ENCODE results near the gene AKTIP.
"Not testable (repeated sequence)": the region's sequence is repeated elsewhere in the genome, so short reads cannot be mapped to it uniquely, and the experiment has no call there.

AKTIP gene

DNA sequence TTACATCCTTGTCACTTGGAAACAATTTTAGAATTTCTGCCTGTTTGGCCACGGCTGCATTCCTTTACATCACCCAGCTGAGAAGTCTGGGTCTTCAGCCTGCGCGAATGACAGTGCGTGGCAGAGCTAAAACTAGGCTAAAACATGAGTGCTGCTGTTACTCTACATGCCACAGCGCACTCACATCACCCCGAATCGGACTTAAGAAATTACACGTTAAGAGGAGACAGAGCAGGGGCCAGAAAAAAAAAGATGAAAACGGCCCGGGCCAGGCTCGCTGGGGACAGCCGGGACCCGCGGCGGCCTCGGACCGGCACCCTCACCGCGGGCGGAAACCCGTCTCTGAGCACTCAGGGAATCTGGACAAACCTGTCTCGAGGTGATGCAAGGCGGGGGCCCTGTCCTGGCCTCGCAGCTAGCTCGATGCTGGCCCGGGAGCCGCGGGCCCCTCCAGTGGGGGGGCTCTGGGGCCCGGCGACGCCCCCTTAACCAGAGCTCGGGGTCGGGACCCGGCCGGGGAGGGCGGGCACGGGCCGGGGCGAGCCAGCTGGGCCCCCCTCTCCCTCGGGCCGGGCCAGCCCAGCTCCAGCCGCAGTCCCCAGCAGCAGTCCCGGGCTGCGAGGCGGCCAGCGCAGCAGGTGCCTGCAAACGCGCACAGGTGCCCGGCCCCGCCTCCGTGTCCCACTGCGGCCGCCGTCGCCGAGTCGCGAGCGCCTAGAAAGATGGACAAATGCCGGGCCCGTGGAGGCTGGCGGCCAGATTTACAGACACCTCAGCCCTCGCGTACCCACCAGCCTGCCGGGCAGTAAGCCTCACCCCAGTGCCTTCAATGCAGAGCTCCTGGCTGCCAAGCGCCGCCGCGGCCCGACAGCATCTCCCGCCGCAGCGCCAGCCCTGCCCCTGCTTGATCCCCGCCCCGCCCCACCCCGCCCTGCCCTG lies at the start of gene AKTIP:
Gene AKTIP, minus strand, starts transcription at position 879 of the 939 bp plus-strand sequence. CDS start 2,950 bp downstream, outside the sequence.
- DNase-seq, result no peak

DNA sequence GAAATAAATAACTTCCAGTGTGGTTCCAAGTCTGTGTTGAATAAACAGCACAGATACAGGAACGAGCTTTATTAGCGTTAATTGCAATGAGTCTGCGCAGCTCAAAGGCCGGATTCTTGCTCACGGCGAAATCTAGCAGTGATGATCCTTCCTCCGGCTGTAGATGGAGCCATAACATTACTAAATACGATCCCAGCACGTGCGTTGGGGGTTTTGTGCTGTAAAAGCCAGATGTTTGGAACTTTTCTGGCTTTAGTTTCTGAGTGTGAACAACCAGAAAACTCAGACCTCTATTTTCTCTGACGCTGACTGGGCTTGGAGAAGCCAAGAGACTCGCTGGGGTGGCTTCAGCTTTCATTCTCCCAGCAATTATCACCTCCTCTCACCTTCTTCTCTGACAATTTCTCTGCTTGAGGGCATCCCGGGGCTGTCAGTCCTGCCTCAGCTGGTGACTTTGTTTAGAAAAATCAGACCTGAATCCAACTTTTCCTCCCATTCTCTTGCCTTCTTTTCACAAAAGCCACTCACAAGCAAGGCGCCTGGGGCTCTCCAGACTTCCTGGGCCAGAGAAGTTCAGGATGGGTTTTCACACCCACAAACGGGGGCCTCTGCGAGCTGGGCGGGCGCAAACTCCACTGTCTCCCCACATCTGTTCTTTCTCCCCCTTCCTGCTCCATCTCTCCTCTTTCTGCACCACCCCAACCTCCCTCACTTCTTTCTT lies 47.1 kb upstream of the AKTIP start:
- DNase-seq, result peak; percentile 85

DNA sequence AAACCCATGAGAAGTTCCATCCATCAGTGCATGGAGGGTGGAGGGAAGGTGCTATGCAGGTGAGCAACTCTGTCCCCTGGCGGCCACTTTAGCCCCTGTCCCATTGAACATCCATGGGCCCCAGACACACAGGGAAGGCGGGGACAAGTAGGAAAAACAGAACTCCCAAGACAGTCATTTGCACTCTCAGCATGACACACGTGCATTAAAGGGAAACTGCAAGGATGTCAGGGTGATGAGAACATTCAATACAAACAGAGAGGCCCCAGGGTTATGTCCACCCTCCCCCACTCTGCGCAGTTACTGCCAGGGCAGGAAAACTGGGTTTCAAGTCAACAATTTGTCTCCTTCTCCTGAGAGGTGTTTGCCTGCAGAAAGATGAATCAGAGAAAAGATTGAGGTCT lies 44.0 kb upstream of the AKTIP start:
- no peak for DNase-seq

DNA sequence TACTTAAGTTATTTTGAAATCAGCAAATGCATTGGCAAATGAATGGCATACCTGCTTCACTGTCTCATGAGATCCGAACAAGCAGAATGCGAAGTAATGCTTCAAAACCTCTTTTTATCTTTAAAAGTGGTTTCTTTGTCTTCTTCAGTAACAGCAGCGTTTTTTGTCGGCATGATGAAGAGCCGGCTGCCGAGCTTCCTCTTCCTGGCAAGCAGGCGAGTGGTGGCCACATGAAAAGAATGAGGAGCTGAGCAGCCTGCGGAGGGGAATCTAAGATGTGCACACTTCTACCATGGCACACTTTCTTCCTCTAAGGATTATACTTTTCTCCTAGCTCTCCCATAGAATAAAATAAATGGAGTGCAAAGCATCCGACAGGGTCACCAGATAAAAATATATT lies 42.4 kb upstream of the AKTIP start:
- no peak for DNase-seq

DNA sequence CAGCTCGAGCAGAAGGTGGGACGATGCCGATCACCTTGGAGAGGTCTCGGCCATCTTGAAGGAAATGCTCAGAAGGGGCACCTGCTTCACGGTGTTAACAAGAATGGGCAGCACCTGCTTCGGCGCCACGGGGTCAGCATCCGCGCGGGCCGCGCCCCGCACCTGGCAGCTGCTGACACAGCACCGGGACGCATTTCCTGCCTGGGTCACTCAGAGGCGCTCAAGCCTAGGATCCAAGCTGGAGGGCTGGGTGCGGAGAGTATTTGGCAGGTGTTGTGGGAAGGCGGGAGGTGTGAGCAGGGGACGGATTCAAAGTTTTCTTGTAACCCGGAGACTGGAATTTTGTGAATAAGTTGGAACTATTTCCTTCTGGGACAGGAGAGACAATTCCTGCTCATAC lies 39.3 kb upstream of the AKTIP start:
- DNase-seq, result no peak

DNA sequence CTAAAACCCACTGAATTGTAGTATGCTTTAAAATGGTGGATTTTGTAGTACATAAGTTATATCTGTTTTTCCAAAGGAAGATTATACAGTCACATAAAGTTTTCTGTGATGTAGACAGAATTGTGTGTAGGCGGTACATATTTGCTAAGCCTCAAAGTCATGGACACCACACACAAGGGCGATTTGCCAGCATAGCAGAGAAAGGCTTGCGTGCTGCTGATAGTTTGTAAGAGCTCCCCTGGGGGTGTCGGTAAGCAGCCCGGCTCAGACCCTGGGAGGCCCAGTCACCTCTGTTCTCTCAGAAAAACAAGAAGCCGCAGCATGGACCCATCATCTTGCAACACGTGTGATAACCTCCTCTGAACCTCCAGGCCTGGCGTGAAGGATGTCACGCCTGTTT lies 38.3 kb upstream of the AKTIP start:
- DNase-seq, result no peak

DNA sequence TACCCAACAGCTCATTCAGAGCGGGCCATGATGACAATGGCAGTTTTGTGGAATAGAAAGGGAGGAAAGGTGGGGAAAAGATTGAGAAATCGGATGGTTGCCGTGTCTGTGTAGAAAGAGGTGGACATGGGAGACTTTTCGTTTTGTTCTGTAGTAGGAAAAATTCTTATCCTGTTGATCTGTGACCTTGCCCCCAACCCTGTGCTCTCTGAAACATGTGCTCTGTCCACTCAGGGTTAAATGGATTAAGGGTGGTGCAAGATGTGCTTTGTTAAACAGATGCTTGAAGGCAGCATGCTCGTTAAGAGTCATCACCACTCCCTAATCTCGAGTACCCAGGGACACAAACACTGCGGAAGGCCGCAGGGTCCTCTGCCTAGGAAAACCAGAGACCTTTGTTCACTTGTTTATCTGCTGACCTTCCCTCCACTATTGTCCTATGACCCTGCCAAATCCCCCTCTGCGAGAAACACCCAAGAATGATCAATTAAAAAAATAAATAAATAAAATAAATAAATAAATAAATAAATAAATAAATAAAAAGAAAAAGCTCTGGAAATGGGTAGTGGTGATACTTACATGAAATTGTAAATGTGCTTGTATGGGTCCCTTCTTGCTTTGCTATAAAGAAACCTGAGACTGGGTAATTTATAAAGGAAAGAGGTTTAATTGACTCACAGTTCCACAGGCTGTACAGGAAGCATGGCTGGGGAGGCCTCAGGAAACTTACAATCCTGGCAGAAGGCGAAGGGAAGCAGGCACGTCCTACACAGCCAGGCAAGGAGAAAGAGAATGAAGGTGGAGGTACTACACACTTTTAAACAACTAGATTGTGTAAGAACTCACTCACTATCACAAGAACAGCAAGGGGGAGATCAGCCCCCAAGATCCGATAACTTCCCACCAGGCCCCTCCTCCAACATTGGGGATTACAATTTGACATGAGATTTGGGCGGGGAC lies 37.0 kb upstream of the AKTIP start:
- not testable (repeated sequence) for DNase-seq

DNA sequence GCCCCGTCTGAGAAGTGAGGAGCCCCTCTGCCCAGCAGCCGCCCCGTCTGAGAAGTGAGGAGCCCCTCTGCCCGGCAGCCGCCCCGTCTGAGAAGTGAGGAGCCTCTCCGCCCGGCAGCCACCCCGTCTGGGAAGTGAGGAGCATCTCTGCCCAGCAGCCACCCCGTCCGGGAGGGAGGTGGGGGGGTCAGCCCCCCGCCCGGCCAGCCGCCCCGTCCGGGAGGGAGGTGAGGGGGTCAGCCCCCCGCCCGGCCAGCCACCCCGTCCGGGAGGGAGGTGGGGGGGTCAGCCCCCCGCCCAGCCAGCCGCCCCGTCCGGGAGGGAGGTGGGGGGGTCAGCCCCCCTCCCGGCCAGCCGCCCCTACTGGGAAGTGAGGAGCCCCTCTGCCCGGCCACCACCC lies 36.3 kb upstream of the AKTIP start:
- not testable (repeated sequence) for DNase-seq

DNA sequence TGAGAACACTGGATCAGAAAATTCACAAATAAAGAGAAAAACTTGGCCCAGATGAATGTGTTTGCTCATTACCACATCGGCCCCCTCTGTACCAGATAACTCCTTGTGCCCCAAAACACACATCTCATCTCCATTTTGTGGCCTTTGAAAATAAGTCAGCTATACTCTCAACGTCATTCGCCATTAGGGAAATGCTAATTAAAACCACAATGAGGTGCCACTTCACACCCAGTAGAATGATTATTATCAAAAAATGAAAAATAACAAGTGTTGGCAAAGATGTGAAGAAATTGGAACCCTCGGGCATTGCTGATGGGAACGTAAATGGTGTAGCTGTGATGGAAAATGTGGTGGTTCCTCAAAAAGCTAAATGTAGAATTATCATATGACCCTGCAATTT lies 34.6 kb upstream of the AKTIP start:
- no peak for DNase-seq

DNA sequence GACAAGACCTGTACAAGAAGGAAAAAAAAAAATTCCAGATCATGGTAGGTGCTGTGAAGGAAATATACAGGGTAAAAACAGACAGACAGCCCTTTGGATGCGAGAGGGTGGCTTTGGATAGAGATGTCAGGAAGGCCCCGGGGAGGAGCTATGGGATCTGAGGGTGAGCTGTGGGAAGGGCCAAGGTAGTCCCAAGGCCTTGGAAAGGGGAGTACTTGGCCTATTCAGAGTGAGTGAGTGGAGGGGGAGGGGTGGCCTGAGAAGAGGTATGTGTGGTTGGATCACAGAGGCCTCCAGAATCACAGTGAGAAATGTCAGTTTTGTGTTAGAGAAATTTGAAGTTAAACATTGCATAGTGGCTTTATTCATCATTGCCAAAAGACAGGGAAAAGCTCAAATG lies 31.2 kb upstream of the AKTIP start:
- no peak for DNase-seq

DNA sequence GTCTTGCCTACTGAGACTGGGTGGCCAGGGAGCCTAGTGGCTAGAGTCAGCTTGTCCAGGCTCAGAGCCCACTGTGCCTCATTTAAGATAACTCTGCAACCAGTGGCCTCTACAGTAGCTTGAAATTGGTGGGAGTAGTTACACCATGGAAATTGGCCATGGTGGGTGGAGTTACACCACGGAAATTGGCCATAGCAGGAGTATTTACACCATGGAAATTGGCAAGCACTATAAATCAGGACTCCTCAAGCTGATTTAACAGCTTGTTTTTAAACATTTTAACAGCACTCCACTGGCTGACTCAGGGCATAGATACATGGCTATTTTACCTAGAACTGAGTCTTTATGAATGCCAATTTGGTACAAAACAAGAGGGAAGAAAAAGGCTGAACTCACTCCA lies 27.7 kb upstream of the AKTIP start:
- no peak for DNase-seq

DNA sequence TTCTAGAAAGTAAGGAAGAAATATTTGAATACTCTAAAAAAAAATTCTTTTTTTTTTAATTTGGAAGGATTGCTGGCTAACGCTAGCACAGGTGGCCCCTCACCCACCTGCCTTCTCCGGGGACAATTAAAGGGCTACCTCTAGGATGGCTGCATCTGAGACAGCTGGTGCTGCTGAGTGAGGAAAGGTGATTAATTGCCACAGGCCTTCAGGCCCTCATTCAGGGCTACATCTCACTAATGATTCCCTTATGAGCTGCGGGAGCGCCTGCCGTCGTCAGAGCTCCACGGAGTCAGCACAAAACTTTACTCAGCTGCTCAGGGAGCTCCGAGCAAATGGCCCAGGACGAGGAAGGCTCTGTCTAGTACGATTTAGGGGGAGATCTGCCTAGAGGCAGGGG lies 27.0 kb upstream of the AKTIP start:
- DNase-seq, result peak; percentile 85

DNA sequence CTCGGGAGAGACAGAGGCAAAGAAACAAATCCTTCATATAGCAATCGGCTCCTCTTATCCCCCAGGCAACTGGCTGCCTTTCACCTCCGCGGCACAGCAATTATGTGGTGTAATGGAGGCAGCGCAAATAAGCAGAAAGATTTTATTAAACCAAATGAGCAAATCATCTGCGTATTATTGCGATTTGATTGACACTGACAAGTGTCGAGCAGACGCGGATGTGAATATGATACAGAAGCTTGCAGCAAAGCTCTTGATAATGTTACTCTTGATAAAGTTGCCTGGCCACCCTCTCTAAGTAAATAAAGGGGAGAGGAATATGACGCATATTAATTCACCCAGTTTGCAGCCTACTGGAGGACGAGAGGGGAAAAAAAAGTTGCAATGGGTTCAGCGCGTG lies 26.5 kb upstream of the AKTIP start:
- peak; percentile 77 for DNase-seq

DNA sequence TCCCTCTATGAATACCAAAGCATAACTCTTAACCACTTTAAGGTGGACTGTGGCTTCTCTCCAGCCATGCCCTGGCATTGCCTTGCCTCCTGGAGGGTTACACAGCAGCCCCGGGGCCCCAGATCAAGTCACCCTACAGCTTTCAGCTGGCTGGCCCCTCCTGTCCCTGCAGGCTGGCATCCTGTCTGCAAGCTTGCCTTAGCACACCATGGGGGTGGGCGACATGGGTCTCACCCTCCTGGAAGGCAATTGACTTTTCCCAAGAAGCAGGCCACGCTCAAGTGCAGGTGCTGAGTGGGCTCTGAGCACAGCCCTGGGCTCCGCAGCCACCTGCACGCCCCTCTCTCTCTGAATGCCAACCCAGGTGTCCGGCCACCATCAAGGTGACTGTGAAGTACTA lies 25.8 kb upstream of the AKTIP start:
- no peak for DNase-seq

DNA sequence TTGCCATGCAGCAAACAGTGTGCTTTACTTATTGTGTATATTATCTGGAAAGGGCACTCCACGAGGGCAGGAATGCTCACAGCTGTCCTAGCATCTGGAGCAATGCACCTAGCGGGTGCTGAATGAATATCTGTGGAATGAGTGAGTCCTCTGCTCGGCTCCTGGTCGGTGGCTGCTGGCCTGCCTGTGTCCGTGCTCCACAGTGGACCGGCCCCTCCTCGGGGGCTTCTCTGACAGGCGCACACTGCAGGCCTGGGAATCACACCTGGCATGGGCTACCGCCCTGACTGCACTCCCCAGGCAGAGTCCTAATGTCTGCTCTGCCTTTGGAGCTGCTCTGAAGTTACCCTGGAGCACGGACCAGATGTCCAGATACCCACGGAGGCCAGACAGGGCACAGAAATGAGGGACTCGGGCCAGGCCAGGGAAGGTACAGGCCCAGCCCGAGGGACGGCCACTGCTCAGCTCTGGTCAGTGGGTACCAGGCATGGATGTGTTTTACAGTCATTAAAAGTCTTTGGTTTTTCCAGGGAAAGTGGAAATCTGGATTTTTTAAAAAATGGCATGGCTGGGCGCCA lies 21.1 kb upstream of the AKTIP start:
- no peak for DNase-seq

DNA sequence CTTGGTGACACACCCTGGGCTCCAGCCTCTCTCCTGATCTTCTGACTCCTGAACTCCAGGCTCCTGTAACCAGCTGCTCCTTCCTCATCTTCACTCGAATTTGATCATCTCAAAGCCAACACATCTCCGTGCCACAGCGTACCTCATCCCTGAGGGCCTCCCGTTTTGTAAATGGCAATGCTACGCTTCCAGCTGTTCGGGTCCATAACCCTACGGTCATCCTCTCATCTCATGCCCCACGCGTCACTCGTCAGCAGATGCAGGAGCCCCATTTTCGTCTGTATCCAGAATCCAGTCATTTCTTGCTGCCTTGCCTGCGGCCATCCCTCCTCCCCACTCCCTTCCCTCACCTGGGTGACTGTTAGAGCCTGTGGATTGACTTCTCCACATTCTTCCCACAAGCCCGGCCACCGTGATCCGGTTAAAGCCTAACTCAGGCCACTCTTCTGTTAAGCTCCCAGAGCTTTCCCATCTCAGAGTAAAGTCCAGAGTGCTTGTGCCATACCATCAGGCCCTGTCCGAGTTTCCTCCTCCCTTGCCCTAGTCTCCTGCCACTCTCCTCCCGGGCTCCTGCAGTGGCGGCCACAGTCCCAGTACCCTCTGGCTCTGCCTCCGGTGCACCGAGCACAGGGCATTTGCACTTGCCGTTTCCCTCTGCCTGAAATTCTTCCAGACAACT lies 20.3 kb upstream of the AKTIP start:
- no peak for DNase-seq

DNA sequence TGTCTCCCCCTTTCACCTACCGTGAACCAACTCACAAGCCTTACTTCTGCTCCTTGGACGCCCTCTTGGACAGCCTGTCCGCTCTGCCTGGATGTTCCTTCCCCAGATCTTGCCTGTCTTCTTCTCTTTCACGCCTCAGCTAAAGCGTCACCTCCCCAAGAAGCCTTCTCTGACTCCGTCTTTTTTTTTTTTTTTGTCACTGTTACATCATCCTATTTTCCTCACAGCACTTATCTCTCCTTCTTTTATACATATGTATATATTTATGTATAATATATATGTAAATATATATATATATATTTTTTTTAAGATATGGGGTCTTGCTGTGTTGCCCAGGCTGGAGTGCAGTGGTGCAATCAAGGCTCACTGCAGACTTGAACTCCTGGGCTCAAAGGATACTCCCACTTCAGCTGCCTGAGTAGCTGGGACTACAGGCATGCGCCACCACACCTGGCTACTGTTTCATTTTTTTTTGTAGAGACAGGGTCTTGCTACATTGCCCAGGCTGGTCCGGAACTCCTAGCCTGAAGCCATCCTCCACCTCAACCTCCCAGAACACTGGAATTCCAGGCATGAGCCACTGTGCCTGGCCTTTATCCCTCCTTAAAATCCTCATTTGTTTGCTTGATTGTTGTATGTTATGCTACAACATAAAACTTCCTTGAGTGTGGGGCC lies 16.5 kb upstream of the AKTIP start:
- DNase-seq, result no peak

DNA sequence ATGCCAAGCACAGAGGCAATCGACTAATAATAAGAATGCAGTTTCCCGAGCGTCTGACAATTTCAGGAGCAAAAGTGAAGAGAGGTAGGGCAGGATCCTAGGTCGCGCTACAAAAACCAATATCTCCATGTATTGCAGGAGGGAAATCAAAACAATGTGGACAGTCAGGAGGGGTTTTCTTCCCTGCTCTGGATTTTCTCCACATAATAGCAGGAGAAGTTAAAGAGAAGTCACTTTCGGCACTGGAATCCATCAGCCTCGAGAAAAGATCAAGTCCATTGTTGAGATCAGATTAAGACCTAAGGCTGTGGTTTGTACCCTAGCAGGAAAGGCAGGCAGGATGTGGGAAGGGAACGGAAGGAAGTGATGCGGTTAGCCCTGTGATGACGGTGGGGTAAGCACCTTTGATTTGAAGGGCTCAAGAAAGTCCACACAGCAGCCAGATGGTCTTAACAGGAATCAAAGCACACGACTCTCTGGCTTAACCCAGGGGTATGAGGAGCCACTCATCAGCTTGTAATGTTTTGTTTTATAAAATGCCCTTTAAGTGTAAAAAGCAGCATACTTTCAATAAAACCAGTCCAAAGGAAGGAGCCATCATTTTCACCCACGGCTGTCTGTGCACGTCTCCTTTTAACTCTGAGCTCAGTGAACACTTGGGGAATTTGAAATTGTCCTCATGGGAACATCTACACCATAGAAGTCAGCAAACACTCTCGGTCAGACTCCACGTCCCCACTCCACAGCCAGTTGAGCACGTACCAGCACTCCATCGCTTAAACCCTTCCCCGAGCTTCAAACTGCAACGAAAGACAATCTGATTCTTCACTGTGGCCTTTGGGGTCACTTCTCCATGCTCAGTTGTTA lies 15.8 kb upstream of the AKTIP start:
- DNase-seq, result no peak

DNA sequence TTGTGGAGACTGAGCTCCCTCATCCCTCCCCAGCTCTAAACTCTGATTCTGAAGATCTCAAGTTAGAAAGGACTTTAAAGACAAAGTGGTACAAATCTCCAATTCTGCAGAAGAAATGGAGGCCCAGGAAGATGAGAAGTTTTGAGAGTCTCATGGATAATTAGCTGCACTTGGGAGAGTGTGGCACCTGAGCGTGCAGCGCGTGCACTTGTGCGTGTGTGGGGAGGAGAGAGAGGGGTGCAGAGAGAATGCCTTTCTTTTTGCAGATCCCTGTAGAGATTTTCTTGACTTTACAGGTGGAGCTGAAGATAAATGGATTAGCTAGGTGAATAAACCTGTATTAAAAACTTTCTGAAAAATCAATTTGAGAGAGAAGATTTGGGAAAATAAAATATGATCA lies 14.8 kb upstream of the AKTIP start:
- DNase-seq, result no peak

DNA sequence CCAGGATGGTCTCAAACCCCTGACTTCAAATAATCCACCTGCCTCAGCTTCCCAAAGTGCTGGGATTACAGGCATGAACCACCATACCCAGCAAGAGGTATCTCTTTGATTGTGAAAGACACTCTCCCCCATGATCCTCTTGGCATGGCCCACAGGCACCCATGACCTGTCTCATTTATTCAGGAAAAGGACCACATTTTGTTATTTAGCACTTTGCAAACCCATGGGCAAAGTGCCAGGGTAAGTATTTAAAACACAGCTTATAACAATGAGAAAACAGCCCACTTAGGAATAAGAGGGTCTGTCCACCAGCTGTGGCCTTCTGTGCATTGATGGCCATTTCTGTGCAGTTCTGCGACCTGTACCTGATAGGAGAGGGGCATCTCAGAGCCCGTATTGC lies 12.8 kb upstream of the AKTIP start:
- no peak for DNase-seq
